GM12892 (cell line): ENCODE measurements around the gene EIF4ENIF1.

ENCODE experiments used
- POLR2A ChIP-seq: IDR thresholded peaks from 2 replicates; pipeline ENCODE4 v1.6.1; 2011; ENCODE audit warnings: low read depth, low read length, control low read depth
- POLR2AphosphoS5 ChIP-seq: IDR thresholded peaks from 2 replicates; pipeline ENCODE4 v1.6.1; 2011; ENCODE audit warnings: low read depth, low read length, control low read depth
- TAF1 ChIP-seq: IDR thresholded peaks from 2 replicates; pipeline ENCODE4 v1.6.1; 2011; ENCODE audit warnings: low read depth, mild to moderate bottlenecking, control low read depth, low read length, borderline replicate concordance

DNA sequence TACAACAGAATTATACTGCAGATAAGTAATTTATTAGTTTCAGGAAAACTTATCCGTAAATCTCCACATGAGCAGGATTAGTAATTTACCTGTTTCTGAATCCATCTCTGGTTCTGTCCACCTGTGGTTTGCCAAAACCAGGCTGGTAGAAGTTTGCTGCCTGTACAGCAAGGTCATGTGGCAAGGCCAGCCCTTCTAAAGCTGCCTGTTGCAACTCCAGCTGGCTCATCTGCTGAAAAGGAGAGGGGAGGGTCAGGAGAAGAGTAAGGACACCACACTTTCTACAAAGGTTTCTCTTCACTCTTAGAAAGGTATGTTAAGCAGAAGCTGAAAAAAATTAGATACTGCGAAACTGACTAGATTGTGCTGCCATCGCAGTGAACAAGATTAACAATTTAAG, 42.3 kb downstream of the EIF4ENIF1 start:
- TF ChIP-seq POLR2AphosphoS5 = no peak
- TF ChIP-seq TAF1 = no peak
- TF ChIP-seq POLR2A = no peak
